GM18870 (cell line): Measurements from ENCODE around the gene GPR25.
"Not testable (repeated sequence)": the region's sequence is repeated elsewhere in the genome, so short reads cannot be mapped to it uniquely, and the experiment has no call there.

Source experiments
- ATAC-seq: cut with Tn5 transposase; IDR thresholded peaks from one replicate; pipeline ENCODE4 v1.9.1; 2021; ENCODE audit warnings: moderate library complexity; ENCODE audit not compliant: unreplicated experiment

Gene GPR25

GRCh38 chr1:200911361-200911760 lies 38.6 kb downstream of the GPR25 start:
- no peak for ATAC-seq

GRCh38 chr1:200911936-200912335 lies 39.2 kb downstream of the GPR25 start:
- ATAC-seq, result not testable (repeated sequence)

GRCh38 chr1:200912737-200913407 lies 40.1 kb downstream of the GPR25 start:
- ATAC-seq, result no peak

- no peak for ATAC-seq
Measured at GRCh38 chr1:200916152-200916551, 43.4 kb downstream of the GPR25 start.

GRCh38 chr1:200916681-200917080 lies 43.9 kb downstream of the GPR25 start:
- no peak for ATAC-seq

- no peak for ATAC-seq
Measured at GRCh38 chr1:200917291-200917817, 44.6 kb downstream of the GPR25 start.

GRCh38 chr1:200918006-200918405 lies 45.2 kb downstream of the GPR25 start:
- ATAC-seq, result no peak

GRCh38 chr1:200919386-200919785 lies 46.6 kb downstream of the GPR25 start:
- no peak for ATAC-seq

- ATAC-seq, result no peak
Measured at GRCh38 chr1:200921571-200922110, 48.9 kb downstream of the GPR25 start.

GRCh38 chr1:200922406-200922805 lies 49.6 kb downstream of the GPR25 start:
- no peak for ATAC-seq

- no peak for ATAC-seq
Measured at GRCh38 chr1:200923601-200924000, 50.8 kb downstream of the GPR25 start.
